Activated CD8-positive, alpha-beta T cell treated with anti-CD3 and anti-CD28 coated beads, Interleukin-2, amount 10 ng/mL, durations not matched to agents 7 days and 5 days (primary cell): ENCODE measurements around the gene RNF186. TPM values are rescaled to one million over a fixed set of nuclear protein-coding genes. Genes with fewer than 3 reads are reported as not detected.

Experiments
- ATAC-seq: fragments of 150-1000 bp; cut with Tn5 transposase; one replicate; pipeline ENCODE4 v1.10.0; 2021; ENCODE audit warnings: moderate library complexity
- CTCF ChIA-PET: fragments of 350-600 bp; sonication (Branson Sonifier 250); formaldehyde crosslinking; loops from one replicate; lab custom pipeline; 2021; ENCODE audit warnings: antibody characterized with exemption; lab: Charles Lee
- POLR2A ChIA-PET: fragments of 350-600 bp; sonication (Branson Sonifier 250); formaldehyde crosslinking; loops from one replicate; lab custom pipeline; 2021; ENCODE audit warnings: antibody characterized with exemption; lab: Charles Lee
- DNase-seq: peaks from one replicate; pipeline ENCODE4 v3.0.0-alpha.2; 2020
- H3K27ac Mint-ChIP-seq: one replicate; pipeline ENCODE4 v1.8.0; 2021; ENCODE audit warnings: mild to moderate bottlenecking, mixed read lengths
- H3K27me3 Mint-ChIP-seq: one replicate; pipeline ENCODE4 v1.8.0; 2021; ENCODE audit warnings: low read depth, mixed read lengths
- H3K36me3 Mint-ChIP-seq: one replicate; pipeline ENCODE4 v1.8.0; 2021; ENCODE audit warnings: low read depth, mixed read lengths
- H3K4me1 Mint-ChIP-seq: one replicate; pipeline ENCODE4 v1.8.0; 2021; ENCODE audit warnings: low read depth, mixed read lengths
- H3K4me3 Mint-ChIP-seq: one replicate; pipeline ENCODE4 v1.8.0; 2021; ENCODE audit warnings: mild to moderate bottlenecking, mixed read lengths
- H3K9me3 Mint-ChIP-seq: one replicate; pipeline ENCODE4 v1.8.0; 2022; ENCODE audit warnings: mixed read lengths; ENCODE audit not compliant: insufficient read depth
- total RNA-seq, 2 experiments: library from RNA; stranded (reverse); gene quantifications; one replicate each; pipeline ENCODE4 v1.2.3, GENCODE V29; 2021

The RNF186 gene
- total RNA-seq, 2 experiments from 2014 or later, result not detected

DNA sequence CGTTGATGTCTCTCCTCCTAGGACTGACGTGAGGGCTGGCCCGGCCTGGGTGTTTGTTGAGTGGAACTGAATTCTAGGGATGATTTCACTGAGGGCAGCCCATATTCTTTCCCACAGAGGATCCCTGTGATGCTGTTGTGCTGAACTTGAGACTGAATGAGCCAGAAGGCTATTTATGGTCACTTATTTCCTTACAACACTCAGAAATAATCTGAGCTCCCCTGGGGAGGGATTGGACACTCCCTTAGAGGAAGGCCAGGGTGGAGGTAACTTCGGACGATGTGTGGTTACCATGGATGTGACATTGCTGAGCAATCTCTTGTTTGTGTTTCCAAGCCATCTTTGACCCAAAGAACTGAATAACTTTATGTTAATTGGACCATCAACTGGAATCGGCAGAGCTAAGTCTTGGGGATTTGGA is 10.2 kb downstream of the RNF186 start:
- ATAC-seq, result no peak
- H3K4me1 Mint-ChIP-seq, result peaks cover 10% of the 10 kb centered on the region
- H3K36me3 Mint-ChIP-seq, result no peaks in the 10 kb centered on the region
- no peaks in the 10 kb centered on the region for H3K9me3 Mint-ChIP-seq
- DNase-seq, result no peak
- no peak overlapping the region for H3K27ac Mint-ChIP-seq
- ChIA-PET CTCF (interaction anchor here (2.0 kb wide), 1 partner anchor 143 kb away, joined by 6 read pairs; no protein-coding TSS in a partner anchor), POLR2A (no interaction called here)
- peaks cover 9% of the 10 kb centered on the region for H3K27me3 Mint-ChIP-seq
- no peak overlapping the region for H3K4me3 Mint-ChIP-seq

DNA sequence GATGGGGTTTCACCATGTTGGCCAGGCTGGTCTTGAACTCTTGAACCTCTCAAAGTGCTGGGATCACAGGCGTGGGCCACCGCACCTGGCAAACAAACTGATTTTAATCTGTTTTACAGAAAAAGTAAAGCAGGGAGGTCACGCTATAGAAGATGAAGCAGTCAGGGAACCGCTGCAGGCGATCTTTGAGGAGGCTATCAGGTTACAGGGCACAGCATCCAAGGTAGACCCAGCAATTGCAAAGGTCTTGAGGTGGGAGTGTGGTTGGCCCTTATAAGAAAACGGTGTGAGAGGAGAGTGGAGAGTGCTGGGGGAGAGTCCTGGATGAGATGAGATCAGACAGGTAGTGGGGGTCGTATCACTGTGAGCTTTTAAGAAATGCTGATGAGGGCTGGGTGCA is 12.8 kb downstream of the RNF186 start:
- CTCF ChIA-PET, result interaction anchor here (2.0 kb wide), 1 partner anchor 9 kb away, joined by 7 read pairs; no protein-coding TSS in a partner anchor

DNA sequence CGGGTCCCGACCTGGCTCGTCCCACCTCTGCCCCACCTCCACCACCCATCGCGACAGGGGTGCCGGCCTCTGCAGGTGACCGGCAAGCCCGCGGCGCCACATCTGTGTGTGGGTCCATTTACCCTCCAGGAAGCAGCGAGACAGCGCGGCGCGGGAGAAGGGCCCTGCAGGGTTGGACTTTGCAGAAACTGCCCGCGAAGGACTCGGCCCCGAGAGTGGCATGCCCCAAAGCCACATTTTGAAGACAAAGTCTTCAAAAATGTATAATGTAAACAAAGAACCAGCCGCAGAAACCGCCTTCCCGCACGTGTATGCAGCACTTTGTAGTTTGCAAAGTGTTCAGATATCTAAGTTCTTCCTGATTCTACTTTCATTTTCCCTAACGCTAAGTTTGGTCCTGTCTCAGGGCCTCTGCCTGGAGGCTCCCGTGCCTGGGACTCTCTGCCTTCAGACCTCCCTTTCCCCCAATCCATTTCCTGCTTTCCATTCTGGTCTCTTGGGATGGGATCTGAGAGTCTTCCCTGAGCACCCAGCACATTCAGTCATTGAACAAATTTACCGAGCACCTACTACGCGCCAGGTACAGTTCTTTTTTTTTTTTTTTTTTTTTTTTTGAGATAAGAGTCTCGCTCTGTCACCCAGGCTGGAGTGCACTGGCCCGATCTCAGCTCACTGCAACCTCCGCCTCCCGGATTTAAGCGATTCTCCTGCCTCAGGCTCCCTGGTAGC is 14.8 kb downstream of the RNF186 start:
- Mint-ChIP-seq H3K27me3 (peaks cover 9% of the 10 kb centered on the region), H3K27ac (peak overlapping the region; percentile 89), H3K36me3 (peaks cover 6% of the 10 kb centered on the region), H3K4me3 (peak overlapping the region; percentile 81), H3K4me1 (peaks cover 24% of the 10 kb centered on the region), H3K9me3 (no peaks in the 10 kb centered on the region)
- CTCF ChIA-PET, result interaction anchor here (2.0 kb wide), 1 partner anchor 11 kb away, joined by 7 read pairs; no protein-coding TSS in a partner anchor
- ATAC-seq, result peak; percentile 74
- POLR2A ChIA-PET, result no interaction called here
- DNase-seq, result peak; percentile 72

More for the DNA sequence above, 12.8 kb downstream of the RNF186 start:
- DNase-seq (no peak), ATAC-seq (no peak)
- Mint-ChIP-seq H3K9me3 (no peaks in the 10 kb centered on the region), H3K27ac (no peak overlapping the region), H3K4me3 (no peak overlapping the region), H3K27me3 (peaks cover 9% of the 10 kb centered on the region), H3K36me3 (peaks cover under 1% of the 10 kb centered on the region), H3K4me1 (peaks cover 22% of the 10 kb centered on the region)
- POLR2A ChIA-PET, result no interaction called here

DNA sequence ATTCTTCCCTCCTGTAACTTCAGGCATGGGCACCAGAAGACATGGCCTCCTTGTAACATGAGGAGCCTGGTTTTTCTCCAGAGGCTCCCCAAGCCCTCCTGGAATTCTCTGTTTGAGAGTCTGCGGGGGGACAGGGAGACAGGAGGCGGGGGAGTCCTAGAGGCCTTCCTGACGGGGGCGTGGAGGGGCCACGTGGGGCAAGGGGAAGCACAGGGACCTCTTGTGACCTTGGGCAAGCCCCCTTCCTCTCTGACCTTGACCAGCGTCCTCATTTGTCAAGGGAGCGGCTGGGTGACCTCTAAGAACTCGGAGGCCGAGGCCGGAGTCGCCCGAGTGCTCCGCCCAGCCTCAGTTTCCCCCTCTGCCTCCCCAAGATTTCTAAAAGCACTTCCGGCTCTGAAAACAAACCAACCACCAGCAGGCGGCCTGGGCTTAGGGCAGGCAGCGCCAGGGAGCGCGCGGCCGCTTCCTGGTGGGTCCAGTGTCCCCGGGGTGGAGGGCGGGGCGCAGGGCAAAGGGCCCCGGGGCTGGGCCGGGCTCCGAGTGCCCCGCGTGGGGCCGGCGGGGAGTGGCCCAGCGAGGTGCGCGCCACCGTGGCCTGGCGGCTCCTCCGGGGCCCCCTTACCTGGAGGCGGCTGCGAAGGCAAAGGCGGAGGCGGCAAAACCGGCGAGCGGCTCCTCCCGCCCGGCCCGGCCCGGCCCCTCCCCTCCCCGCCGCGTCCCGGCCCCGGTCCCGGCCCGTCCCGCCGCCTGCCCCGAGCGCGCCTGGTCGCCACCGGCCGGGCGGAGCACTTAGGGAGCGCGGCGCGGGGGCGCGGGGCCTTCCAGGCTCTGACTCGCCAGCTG is 15.6 kb downstream of the RNF186 start, which contains the start of gene TMCO4:
TMCO4 (minus strand) TSS at position 687 of the 846 bp plus-strand sequence. CDS start 19,158 bp downstream, outside the sequence.
- Mint-ChIP-seq H3K4me3 (peak within 1 kb of the TSS; percentile 81), H3K4me1 (peaks cover 27% of the 10 kb centered on the region), H3K36me3 (peaks cover 10% of the 10 kb centered on the region), H3K27ac (peak within 1 kb of the TSS; percentile 89), H3K27me3 (peaks cover 9% of the 10 kb centered on the region), H3K9me3 (no peaks in the 10 kb centered on the region)
- CTCF ChIA-PET, result interaction anchor here (2.1 kb wide), 1 partner anchor 38 kb away, joined by 6 read pairs; no protein-coding TSS in a partner anchor
- DNase-seq (peak; percentile 72), ATAC-seq (peak; percentile 89)
- POLR2A ChIA-PET, result interaction anchor here (0.6 kb wide), 1 partner anchor 866 kb away, joined by 3 read pairs; no protein-coding TSS in a partner anchor

DNA sequence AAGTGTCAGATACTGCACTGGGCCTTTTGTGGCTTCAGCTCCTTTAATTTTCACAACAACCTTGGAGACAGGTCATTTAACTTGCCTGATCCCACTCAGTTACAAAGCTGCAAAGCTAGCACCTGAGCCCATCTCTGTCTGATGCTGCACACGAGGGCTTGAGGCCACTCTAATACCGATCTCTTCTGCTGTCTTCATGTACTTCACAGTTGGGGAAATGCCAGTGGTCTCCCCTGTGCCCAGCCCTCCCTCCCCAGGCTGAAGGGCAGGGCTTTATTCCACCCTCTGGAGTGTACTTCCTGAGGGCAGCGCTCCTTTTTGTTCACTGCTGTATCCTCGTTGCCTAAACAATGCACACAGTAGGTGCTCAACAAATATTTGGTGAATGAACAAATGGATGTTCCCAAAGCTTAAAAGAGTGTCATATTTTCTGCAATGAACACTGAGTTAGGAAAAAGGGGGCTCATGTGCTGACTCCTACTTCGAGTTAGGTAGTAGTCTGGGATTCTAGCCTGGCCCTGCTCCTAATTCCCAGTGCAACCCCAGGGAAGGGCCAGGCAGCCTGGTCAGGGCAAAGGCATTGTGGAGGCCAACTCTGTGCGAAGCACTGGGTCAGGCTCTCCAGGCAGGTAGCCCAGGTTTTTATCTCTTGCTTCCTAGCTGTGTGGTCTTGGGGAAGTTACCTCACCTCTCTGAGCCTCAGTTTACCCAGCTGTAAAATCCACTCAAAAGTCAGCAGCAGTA is 16.4 kb downstream of the RNF186 start:
- peak overlapping the region; percentile 83 for H3K27ac Mint-ChIP-seq
- ChIA-PET POLR2A (interaction anchor here (0.6 kb wide), 1 partner anchor 867 kb away, joined by 3 read pairs; no protein-coding TSS in a partner anchor), CTCF (interaction anchor here (2.1 kb wide), 1 partner anchor 37 kb away, joined by 6 read pairs; no protein-coding TSS in a partner anchor)
- H3K36me3 Mint-ChIP-seq, result peaks cover 10% of the 10 kb centered on the region
- ATAC-seq (no peak), DNase-seq (no peak)
- peaks cover 33% of the 10 kb centered on the region for H3K4me1 Mint-ChIP-seq
- H3K27me3 Mint-ChIP-seq, result peaks cover 4% of the 10 kb centered on the region
- H3K9me3 Mint-ChIP-seq, result no peaks in the 10 kb centered on the region
- peak overlapping the region; percentile 81 for H3K4me3 Mint-ChIP-seq

DNA sequence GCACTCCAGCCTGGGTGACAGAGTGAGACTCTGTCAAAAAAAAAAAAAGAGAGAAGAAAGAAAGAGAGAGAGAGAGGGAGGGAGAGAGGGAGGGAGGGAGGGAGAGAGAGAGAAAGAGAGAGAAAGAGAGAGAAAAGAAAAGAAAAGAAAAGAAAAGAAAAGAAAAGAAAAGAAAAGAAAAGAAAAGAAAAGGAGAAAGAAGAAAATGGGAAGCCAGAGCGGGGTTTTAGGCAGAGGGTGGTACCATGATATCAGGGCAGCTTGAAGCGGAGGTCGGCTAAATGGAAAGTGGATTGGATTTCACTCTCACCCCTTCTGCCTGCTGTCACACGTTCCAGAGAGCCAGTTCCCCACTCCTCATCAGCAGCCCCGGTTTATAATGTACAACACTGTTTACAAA is 17.3 kb downstream of the RNF186 start:
- Mint-ChIP-seq H3K4me3 (peak overlapping the region; percentile 47), H3K27ac (peak overlapping the region; percentile 63), H3K9me3 (no peaks in the 10 kb centered on the region), H3K36me3 (peaks cover 15% of the 10 kb centered on the region), H3K4me1 (peaks cover 33% of the 10 kb centered on the region), H3K27me3 (peaks cover 3% of the 10 kb centered on the region)
- ChIA-PET POLR2A (no interaction called here), CTCF (interaction anchor here (2.1 kb wide), 1 partner anchor 36 kb away, joined by 6 read pairs; no protein-coding TSS in a partner anchor)
- ATAC-seq, result no peak
- DNase-seq, result no peak

DNA sequence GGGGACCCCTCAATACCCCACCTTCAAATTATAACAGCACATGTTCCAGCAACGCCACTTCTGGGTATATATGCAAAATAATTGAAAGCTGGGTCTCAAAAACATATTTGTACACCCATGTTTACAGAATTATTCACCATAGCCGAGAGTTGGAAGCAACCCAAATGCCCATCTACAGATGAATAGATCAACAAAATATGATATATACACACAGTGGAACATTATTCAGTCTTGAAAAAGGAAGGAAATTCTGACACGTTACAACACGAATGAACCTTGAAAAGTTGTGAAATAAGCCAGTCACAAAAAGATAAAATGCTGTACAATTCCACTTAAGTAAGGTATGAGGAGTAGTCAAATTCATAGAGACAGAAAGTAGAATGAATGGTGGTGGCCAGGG is 20.5 kb downstream of the RNF186 start:
- no peak overlapping the region for H3K27ac Mint-ChIP-seq

DNA sequence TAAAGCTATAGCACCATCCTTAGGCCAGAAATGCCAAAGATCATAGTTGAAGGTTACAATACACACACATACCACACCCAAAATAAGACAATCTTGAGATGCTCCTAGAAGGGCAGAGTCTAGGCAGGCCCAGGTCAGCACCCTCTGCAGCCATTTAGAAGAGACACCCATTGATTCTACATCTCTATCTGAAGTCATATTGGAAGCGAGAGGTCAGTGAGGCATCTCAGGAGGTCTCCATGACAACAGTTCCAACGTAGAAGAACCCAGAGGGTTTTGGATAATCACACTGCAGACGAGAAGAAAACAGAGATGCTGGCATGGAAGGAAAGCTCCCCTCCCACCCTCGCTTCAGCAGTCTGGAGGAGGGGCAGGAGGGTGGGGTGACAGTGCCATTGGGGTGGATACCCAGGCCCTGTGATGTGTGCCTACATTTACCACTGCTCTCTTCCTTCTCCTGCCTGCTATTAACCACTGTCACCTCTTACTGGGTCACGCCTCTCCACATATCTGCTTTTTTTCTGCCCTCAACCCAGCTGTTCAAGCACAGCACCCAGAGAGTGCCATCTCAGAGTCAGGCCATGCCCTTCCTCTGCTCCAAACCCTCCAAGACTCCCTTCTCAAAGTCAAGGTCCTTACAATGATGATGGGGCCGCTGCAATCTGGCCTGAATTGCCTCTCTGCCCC is 21.6 kb downstream of the RNF186 start:
- peak overlapping the region; percentile 37 for H3K27ac Mint-ChIP-seq
- no peaks in the 10 kb centered on the region for H3K27me3 Mint-ChIP-seq
- no peak for ATAC-seq

More for the DNA sequence above, 20.5 kb downstream of the RNF186 start:
- POLR2A ChIA-PET, result no interaction called here
- Mint-ChIP-seq H3K27me3 (no peaks in the 10 kb centered on the region), H3K36me3 (peaks cover 28% of the 10 kb centered on the region), H3K4me3 (no peak overlapping the region), H3K4me1 (peaks cover 23% of the 10 kb centered on the region), H3K9me3 (no peaks in the 10 kb centered on the region)
- CTCF ChIA-PET, result interaction anchor here (1.4 kb wide), 1 partner anchor 12 kb away, joined by 3 read pairs; no protein-coding TSS in a partner anchor
- no peak for DNase-seq
- no peak for ATAC-seq

DNA sequence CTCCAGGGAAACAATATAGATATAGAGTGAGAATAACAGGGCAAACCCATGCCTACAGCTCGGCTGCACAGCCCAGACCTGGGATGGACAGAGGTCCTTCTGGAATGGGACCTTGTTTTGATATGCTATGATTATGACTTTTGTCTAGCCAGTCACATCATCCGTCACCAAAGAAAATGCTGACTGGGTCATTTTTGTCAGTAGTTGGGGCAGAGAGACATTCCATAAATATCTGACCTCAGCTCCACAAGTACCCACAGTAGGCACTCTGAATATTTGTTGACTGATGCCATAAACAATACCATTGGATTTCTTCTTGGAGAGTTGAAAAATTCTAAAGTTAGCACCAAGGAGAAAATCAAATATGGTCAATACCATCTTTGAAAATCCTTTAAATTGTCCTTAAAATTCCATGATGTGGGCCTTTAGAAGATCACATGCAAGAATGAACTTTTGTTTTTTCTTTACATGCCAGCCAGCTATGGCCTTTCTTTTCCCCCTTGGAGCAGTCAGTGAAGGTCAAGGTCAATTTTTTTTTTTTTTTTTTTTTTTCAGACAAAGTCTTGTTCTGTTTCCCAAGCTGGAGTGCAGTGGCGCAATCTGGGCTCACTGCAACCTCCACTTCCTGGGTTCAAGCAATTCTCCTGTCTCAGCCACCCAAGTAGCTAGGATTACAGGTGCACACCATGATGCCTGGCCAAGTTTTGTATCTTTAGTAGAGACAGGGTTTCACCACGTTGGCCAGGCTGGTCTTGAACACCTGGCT is 22.7 kb downstream of the RNF186 start:
- ChIA-PET POLR2A (no interaction called here), CTCF (interaction anchor here (2.2 kb wide), 1 partner anchor 31 kb away, joined by 5 read pairs; no protein-coding TSS in a partner anchor)
- Mint-ChIP-seq H3K4me3 (no peak overlapping the region), H3K27ac (no peak overlapping the region), H3K9me3 (no peaks in the 10 kb centered on the region), H3K4me1 (peaks cover 11% of the 10 kb centered on the region), H3K36me3 (peaks cover 29% of the 10 kb centered on the region), H3K27me3 (no peaks in the 10 kb centered on the region)
- DNase-seq, result no peak
- no peak for ATAC-seq

More for the DNA sequence above, 21.6 kb downstream of the RNF186 start:
- Mint-ChIP-seq H3K4me1 (peaks cover 16% of the 10 kb centered on the region), H3K9me3 (no peaks in the 10 kb centered on the region), H3K36me3 (peaks cover 29% of the 10 kb centered on the region), H3K4me3 (no peak overlapping the region)
- ChIA-PET CTCF (interaction anchor here (1.0 to 2.2 kb wide), 2 partner anchors 32 to 74 kb away, joined by 3 to 5 read pairs; no protein-coding TSS in a partner anchor), POLR2A (no interaction called here)
- DNase-seq, result no peak
